Activated naive CD4-positive, alpha-beta T cell (primary cell): ENCODE measurements around the gene BBOX1.
"Not testable (repeated sequence)": the region's sequence is repeated elsewhere in the genome, so short reads cannot be mapped to it uniquely, and the experiment has no call there.

ENCODE experiments used
- DNase-seq, 4 experiments: peaks; one replicate each; lab custom pipeline; 2025; lab: John Stamatoyannopoulos, UW

BBOX1 gene

DNA sequence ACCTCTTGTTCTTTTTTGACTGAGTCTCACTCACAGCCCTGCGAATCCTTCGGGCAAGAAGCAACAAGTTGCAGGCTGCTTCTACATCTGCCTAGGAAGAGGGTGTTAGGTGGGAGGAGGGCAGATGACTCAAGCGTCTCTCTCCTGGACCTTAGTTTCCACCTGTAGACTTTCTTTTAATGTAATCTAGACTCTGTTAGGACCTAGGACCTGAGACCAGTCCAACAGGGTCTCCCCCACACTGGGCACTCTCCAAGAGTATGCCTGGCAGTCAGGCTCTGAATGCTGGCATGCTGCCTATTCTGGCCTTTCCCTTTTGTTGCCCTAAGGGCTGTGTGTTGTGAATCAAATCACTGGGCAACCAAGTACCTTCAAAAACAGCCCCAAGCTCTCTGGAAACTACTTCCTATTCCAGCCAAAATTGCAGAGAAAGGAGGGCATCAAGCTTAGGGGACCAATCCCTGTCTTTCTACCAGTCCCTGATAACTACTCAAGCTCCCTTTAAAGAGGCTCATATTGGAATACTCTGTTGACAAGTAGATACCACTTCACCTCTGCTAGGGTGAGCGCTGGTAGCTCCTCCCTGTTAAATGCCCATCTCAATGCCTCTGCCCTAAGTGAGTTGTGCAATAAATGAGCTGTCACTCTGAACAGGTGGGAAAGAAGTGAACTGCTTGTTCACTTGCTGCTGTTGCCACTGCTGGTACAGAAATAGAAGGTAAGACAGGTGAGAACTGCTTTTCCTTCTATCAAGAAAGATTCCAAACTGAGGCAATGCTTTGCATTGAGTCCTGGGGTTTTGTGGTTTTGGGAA lies at the start of gene BBOX1:
TSS of gene BBOX1 (plus strand) at position 514 of the 814 bp plus-strand sequence. CDS start 14,616 bp downstream, outside the sequence.
- no peak for DNase-seq

DNA sequence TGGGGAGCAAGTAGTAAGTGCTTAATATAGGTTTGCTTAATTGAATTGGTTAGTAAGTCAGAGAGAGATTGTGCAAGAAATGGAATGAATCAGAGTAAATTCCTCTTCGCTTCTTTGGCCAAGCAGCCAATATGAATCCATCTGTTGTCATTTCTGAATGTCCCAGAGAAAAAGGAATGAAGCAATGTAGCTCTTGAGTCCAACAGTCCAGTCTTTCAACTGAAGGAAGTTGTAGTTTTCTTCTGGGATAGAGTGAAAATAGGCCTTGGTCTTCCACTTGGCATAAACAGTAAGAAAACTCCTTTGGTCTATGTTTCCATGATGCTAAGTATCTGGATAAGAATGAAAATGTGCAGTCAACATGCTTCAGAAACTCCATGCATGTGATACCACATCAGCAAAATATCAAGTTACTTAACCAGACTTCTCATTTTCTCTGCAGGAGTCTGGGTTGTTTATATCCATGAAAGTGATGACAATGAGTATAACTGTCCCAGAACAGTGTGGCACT lies 48.5 kb upstream of the BBOX1 start:
- no peak for DNase-seq

DNA sequence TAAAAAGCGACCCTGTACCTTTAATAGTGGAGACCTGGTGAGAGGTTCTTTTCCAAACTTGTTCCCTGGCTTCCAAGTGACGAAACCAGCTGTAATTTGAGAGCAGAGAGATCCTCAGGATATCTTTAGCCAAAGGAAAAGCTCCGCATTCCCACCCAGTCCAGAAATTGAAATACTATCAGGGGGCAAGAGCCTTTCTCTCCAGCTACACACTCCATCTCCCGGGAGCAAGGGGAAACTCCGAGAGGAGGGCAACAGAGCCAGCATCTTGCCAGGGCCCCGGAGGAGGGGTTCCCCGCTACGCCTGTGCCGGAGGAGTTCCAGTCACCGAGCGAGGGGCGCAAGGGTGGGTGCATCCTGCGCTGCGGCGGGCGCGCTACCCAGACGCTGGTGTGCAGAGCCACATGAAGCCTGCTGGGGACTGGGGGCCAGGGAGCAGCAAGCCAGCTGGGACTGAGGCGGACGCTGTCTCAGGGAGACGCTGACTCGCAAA lies 46.6 kb upstream of the BBOX1 start, which contains the start of gene FIBIN:
TSS of gene FIBIN (plus strand) at position 148 of the 493 bp plus-strand sequence. CDS start 415 bp downstream, outside the sequence.
- no peak for DNase-seq

DNA sequence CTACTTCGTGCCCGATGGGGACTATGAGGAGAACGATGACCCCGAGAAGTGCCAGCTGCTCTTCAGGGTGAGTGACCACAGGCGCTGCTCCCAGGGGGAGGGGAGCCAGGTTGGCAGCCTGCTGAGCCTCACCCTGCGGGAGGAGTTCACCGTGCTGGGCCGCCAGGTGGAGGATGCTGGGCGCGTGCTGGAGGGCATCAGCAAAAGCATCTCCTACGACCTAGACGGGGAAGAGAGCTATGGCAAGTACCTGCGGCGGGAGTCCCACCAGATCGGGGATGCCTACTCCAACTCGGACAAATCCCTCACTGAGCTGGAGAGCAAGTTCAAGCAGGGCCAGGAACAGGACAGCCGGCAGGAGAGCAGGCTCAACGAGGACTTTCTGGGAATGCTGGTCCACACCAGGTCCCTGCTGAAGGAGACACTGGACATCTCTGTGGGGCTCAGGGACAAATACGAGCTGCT lies 46.0 kb upstream of the BBOX1 start:
- DNase-seq, result no peak

- DNase-seq, result no peak
Measured at GRCh38 chr11:26995701-26996460, 44.7 kb upstream of the BBOX1 start.

- DNase-seq, result no peak
Measured at GRCh38 chr11:26997378-26997777, 43.2 kb upstream of the BBOX1 start.

- not testable (repeated sequence) for DNase-seq
Measured at GRCh38 chr11:27001136-27001730, 39.4 kb upstream of the BBOX1 start.

- no peak for DNase-seq
Measured at GRCh38 chr11:27002431-27002830, 38.2 kb upstream of the BBOX1 start.

GRCh38 chr11:27002838-27003237 lies 37.8 kb upstream of the BBOX1 start:
- no peak for DNase-seq

- DNase-seq, result no peak
Measured at GRCh38 chr11:27004103-27004502, 36.5 kb upstream of the BBOX1 start.

- no peak for DNase-seq
Measured at GRCh38 chr11:27008811-27009535, 31.6 kb upstream of the BBOX1 start.

GRCh38 chr11:27011560-27012233 lies 28.9 kb upstream of the BBOX1 start:
- no peak for DNase-seq

GRCh38 chr11:27012234-27012921 lies 28.2 kb upstream of the BBOX1 start:
- no peak for DNase-seq

DNA sequence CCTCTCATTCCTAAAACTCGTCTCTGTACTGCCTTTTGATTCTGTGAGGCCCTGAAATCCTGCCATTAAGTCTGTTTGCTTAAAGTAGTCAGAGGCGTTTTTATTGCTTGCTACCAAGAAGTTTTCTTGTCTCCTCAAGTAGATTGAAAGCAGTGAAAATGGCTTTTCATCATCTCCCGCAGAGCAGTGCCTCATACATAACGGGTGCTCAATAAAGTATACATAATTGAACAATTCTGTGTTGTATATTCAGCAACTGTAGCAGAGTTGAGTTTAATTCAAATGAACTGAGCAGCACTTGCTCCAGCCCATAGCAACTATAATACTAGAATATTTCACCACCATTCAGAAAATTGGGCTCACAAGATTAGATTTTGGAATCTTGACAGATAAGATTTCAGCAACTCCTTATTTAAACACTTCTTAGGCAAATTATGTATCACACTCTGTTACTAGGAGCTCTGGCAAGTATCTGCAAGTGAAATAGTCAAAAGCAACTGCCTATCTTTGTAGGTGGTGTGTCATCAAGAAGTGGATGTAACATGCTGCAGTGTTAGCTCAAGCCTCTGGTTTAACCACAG lies 26.7 kb upstream of the BBOX1 start:
- no peak for DNase-seq

DNA sequence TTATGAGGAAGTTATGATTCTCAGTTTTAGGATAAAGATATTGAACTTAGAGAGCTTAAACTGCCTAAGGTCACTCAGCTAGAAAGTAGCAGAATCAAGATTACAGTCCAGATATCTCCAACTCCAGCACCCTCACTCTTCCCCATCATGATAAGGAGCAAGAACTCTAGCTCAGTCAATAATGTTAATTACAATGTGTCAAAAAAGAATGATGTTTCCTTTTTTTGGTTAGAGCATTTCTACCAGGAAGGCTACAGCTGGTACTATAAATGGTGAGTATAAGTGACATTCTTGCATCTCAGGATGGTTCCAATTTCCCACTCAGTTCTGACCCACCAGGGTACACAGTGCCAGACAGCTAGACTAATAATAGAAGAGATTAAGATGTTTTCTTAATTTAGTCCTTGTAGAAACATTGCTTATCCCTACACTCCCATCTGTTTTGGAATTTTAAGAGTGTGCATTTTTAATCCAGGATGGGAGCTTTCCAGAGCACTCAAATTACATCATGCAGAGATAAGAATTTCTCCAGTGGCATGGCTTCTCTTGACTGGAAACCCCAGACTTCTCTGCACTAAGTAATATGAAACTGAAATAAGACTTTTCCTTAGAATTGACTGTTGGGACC lies 21.6 kb upstream of the BBOX1 start:
- DNase-seq, result no peak

DNA sequence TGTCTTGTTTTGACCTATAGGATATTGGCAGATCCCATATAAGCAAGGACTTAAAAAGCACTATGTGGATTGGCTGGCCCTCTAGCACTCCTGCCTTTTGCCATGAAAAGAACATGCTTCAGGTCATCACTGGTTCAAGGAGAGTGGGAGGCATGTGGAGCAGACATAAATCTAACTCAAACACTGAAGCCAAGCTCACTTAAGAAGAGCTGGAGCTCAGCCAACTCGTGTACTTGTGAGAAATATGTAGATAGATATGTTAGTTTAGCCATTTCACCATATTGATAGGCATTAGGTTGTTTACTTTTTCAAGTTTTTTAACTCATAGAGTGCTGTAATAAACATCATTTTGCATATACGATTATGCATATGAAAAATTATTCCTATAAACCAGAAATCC lies 19.9 kb upstream of the BBOX1 start:
- DNase-seq, result no peak

- no peak for DNase-seq
Measured at GRCh38 chr11:27022659-27023251, 17.9 kb upstream of the BBOX1 start.

GRCh38 chr11:27024865-27025264 lies 15.8 kb upstream of the BBOX1 start:
- no peak for DNase-seq
